ENCODE measurements around the gene CCDC88A. TPM values are rescaled to one million over a fixed set of nuclear protein-coding genes. Genes with fewer than 3 reads are reported as not detected.

The CCDC88A gene
- total RNA-seq, 2 experiments from 2014 or later: 109 to 110 TPM

- CTCF ChIA-PET (ENCODE audit: unreplicated experiment): no interaction called here
- H3K9me2 ChIP-seq (ENCODE audit: insufficient read depth, low read length): no peaks in the 10 kb centered on the region
- H3K79me2 ChIP-seq (ENCODE audit: insufficient read depth, low read depth, low read length): no peaks in the 10 kb centered on the region
- no peaks in the 10 kb centered on the region for H4K20me1 ChIP-seq (ENCODE audit: insufficient read depth, low read length)
- no TSS peak for BruUV-seq (replicated peaks)
- intact Hi-C loops (cut with micrococcal nuclease; ENCODE audit: unreplicated experiment): no loop called here
- DNase-seq (ENCODE audit: low spot score): no peak
- peaks cover 5% of the 10 kb centered on the region; the same call in 1 of the 2 replicates for H3K9me3 ChIP-seq (ENCODE audit: low read length)
- no peaks in the 10 kb centered on the region for H3K4me1 ChIP-seq (ENCODE audit: insufficient read depth, low read length, poor library complexity, severe bottlenecking)
- no peak overlapping the region for H3K4me2 ChIP-seq (ENCODE audit: low read length)
- no peak overlapping the region for H2AFZ ChIP-seq (ENCODE audit: low read length)
- no peak overlapping the region for H3K4me3 ChIP-seq (ENCODE audit: low read depth, low read length, poor library complexity, severe bottlenecking)
- H3K36me3 ChIP-seq (ENCODE audit: insufficient read depth, low read length): peaks cover 86% of the 10 kb centered on the region
- no peak overlapping the region for H3K27ac ChIP-seq (ENCODE audit: low read depth, low read length, poor library complexity, severe bottlenecking)
- TF ChIP-seq EZH2phosphoT487 (IDR thresholded peaks at IDR 0.05; ENCODE audit: borderline replicate concordance, low read depth, low read length): no peak
- TF ChIP-seq CTCF (conservative IDR thresholded peaks at IDR 0.05; ENCODE audit: low read length): no peak
- POLR2A ChIA-PET: no interaction called here
These were observed 68.0 kb downstream of the CCDC88A start for GRCh38 chr2:55351672-55352071.

- H3K9me2 ChIP-seq (ENCODE audit: insufficient read depth, low read length): no peaks in the 10 kb centered on the region
- no peaks in the 10 kb centered on the region for H3K4me1 ChIP-seq (ENCODE audit: insufficient read depth, low read length, poor library complexity, severe bottlenecking)
- no peak overlapping the region for H2AFZ ChIP-seq (ENCODE audit: low read length)
- intact Hi-C loops (cut with micrococcal nuclease; ENCODE audit: unreplicated experiment): no loop called here
- ChIA-PET POLR2A (interaction anchor here (1.1 to 1.5 kb wide), 2 partner anchors 17 to 94 kb away, joined by 3 to 5 read pairs; no protein-coding TSS in a partner anchor), CTCF (ENCODE audit: unreplicated experiment) (no interaction called here)
- no peaks in the 10 kb centered on the region for H4K20me1 ChIP-seq (ENCODE audit: insufficient read depth, low read length)
- H3K79me2 ChIP-seq (ENCODE audit: insufficient read depth, low read depth, low read length): no peaks in the 10 kb centered on the region
- H3K4me3 ChIP-seq (ENCODE audit: low read depth, low read length, poor library complexity, severe bottlenecking): no peak overlapping the region
- BruUV-seq (replicated peaks): no TSS peak
- H3K9me3 ChIP-seq (ENCODE audit: low read length): no peaks in the 10 kb centered on the region
- no peak overlapping the region for H3K4me2 ChIP-seq (ENCODE audit: low read length)
- H3K36me3 ChIP-seq (ENCODE audit: insufficient read depth, low read length): peaks cover 83% of the 10 kb centered on the region
- no peak for TF ChIP-seq EZH2phosphoT487 (IDR thresholded peaks at IDR 0.05; ENCODE audit: borderline replicate concordance, low read depth, low read length)
- H3K27ac ChIP-seq (ENCODE audit: low read depth, low read length, poor library complexity, severe bottlenecking): no peak overlapping the region
- no peak for DNase-seq (ENCODE audit: low spot score)
These were observed 74.6 kb downstream of the CCDC88A start for GRCh38 chr2:55345064-55345463.

GRCh38 chr2:55338268-55338667 lies 81.4 kb downstream of the CCDC88A start:
- H2AFZ ChIP-seq (ENCODE audit: low read length): no peak overlapping the region
- no peaks in the 10 kb centered on the region for H3K79me2 ChIP-seq (ENCODE audit: insufficient read depth, low read depth, low read length)
- no peak overlapping the region for H3K4me3 ChIP-seq (ENCODE audit: low read depth, low read length, poor library complexity, severe bottlenecking)
- no peak for TF ChIP-seq CTCF (conservative IDR thresholded peaks at IDR 0.05; ENCODE audit: low read length)
- no peak for TF ChIP-seq EZH2phosphoT487 (IDR thresholded peaks at IDR 0.05; ENCODE audit: borderline replicate concordance, low read depth, low read length)
- no peak for DNase-seq (ENCODE audit: low spot score)
- no peaks in the 10 kb centered on the region for H3K4me1 ChIP-seq (ENCODE audit: insufficient read depth, low read length, poor library complexity, severe bottlenecking)
- no peak overlapping the region for H3K27ac ChIP-seq (ENCODE audit: low read depth, low read length, poor library complexity, severe bottlenecking)
- no peak overlapping the region for H3K4me2 ChIP-seq (ENCODE audit: low read length)
- H3K36me3 ChIP-seq (ENCODE audit: insufficient read depth, low read length): peaks cover 79% of the 10 kb centered on the region
- intact Hi-C loops (cut with micrococcal nuclease; ENCODE audit: unreplicated experiment): no loop called here
- no peaks in the 10 kb centered on the region for H4K20me1 ChIP-seq (ENCODE audit: insufficient read depth, low read length)
- ChIA-PET POLR2A (interaction anchor here (0.6 to 1.3 kb wide), 4 partner anchors 11 to 61 kb away, joined by 3 to 6 read pairs (median 4); no protein-coding TSS in a partner anchor), CTCF (ENCODE audit: unreplicated experiment) (no interaction called here)
- H3K9me3 ChIP-seq (ENCODE audit: low read length): no peaks in the 10 kb centered on the region
- no TSS peak for BruUV-seq (replicated peaks)
- no peaks in the 10 kb centered on the region for H3K9me2 ChIP-seq (ENCODE audit: insufficient read depth, low read length)
